HG03066 (cell line): ENCODE measurements around the gene HSDL1.

Experiments used
- ATAC-seq: cut with Tn5 transposase; IDR thresholded peaks from one replicate; pipeline ENCODE4 v1.9.1; 2021; ENCODE audit warnings: low read depth; ENCODE audit not compliant: unreplicated experiment

HSDL1 gene

GRCh38 chr16:84084570-84085270 is 60.3 kb downstream of the HSDL1 start:
- ATAC-seq: peak; percentile 52

DNA sequence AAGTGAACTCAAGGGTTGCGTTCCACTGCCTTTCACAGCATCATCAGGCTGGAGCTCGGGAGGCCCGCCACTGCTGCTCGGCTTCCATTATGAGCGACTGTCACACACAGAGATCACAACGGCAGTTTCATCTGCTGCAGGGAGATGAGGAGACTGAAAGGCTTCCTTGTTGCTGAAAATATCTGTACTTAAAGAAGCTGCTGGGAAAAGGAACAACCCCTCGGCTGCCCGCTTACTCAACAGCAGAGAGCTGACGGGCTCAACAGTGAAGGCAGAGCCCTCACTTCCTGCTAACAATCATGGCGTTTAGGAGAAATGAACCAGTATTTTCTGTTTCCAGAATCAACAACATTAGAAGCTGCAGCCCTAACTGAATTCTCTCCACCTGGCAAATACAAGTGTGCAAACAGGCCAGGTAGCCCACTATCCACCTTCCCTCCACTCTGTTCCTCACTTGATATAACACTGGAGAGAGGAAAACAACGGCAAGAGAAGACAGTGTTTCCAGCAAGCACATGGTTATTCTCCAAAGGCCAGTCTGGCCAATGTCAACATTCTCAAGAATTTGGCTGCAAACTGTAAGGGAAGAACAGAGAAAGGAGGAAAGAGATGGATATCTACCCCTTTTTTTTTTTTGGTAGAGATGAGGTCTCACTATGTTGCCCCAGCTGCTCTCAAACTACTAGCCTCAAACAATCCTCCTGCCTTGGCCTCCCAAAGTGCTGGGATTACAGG is 62.0 kb downstream of the HSDL1 start:
- no peak for ATAC-seq

DNA sequence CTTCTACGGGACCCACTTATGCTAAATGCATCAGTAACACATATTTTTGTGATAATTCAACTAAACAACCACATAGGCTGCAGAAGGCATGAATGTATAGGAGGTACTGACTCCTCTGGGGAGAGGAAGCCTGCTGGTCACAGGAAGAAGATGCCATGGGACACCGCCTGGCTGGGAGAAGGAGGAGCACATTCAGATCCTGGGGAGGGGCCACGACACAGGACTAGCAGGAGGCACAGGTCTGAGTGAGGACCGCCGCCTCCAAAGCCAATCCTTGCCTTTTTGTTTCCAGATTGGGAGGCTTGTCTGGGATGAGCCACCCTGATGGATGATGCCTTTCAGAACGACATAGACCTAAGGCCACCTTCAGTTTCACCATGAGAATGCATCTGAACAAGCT is 62.9 kb downstream of the HSDL1 start:
- ATAC-seq: no peak

GRCh38 chr16:84081446-84081989 is 63.5 kb downstream of the HSDL1 start:
- no peak for ATAC-seq

- no peak for ATAC-seq
These were observed 64.2 kb downstream of the HSDL1 start for GRCh38 chr16:84080813-84081212.

DNA sequence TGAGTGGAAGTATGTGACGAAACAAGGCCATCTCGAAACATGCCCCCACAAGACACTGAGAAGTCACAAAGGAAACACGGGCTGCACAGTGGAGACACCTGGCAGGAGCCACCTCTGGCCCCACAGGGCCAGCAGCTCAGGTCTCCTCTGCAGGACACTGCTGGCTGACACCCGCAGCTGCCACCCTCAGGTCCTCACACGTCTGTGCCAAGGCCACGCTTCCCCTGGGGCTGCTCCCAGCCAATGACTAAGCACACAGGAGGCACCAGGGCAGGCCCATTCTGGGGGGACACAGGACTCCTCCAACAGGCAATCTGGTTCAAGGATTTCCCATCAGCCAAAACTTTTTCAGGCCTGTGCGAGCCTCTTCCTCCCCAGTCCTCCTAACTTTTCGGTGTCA is 64.6 kb downstream of the HSDL1 start:
- ATAC-seq: no peak

DNA sequence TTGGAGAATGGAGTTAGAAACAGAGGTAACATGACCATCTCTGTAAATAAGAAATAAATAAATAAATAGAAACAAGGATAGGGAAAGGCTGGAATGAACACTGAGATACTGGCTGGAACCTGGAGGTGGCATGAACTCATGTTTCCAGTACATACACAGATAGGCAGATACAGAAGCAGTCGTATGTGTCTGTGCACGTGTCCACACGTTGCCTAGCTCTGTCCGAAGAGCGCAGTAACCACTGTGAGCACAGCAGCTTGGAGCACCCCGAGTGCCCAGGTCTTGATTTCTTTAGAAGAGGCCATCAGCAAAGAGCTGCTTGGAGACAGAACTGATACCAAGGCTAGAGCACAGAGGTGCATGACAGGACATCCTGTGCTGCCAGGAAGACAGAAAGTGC is 65.3 kb downstream of the HSDL1 start:
- no peak for ATAC-seq

- no peak for ATAC-seq
These were observed 69.6 kb downstream of the HSDL1 start for GRCh38 chr16:84075376-84075775.

DNA sequence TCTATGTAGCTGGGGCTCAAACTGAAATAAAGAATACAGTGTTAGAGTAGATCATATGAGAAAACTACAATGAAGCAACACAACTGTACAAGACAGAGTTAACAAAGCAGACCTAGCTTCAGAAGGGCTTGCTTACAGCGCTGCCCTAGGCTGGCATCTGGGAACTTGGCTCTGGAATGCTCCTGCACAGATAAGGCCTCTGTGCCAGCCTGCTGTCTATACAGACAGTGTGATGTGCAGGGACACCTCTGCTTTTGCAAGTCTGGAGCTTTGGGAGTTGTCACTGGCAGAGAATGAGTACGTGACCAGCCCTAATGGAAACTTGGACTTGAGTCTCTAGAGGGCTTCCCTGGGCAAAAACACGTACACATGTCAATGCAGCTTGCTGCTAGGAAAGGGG is 70.3 kb downstream of the HSDL1 start:
- no peak for ATAC-seq
